CD4-positive, alpha-beta T cell treated with Interleukin-17A for 1 hour (primary cell): ENCODE measurements around the gene STX16.
A peak's percentile ranks its signal among the peaks of the same experiment; 100 is the strongest.

Experiments used
- DNase-seq: peaks from one replicate; pipeline ENCODE4 v3.0.0-alpha.2; 2020

The STX16 gene

GRCh38 chr20:58699623-58700107, 48.6 kb downstream of the STX16 start:
- DNase-seq: no peak

- no peak for DNase-seq
These were observed 49.2 kb downstream of the STX16 start for GRCh38 chr20:58700121-58700821.

GRCh38 chr20:58700823-58701222, 49.7 kb downstream of the STX16 start:
- no peak for DNase-seq

- DNase-seq: no peak
These were observed 50.5 kb downstream of the STX16 start for GRCh38 chr20:58701431-58702160.

- no peak for DNase-seq
These were observed 51.1 kb downstream of the STX16 start for GRCh38 chr20:58702161-58702510.

- peak; percentile 20 for DNase-seq
These were observed 52.0 kb downstream of the STX16 start for GRCh38 chr20:58702859-58703648.

GRCh38 chr20:58703765-58704371, 52.8 kb downstream of the STX16 start:
- DNase-seq: no peak

GRCh38 chr20:58705208-58705926, 54.3 kb downstream of the STX16 start:
- DNase-seq: no peak

GRCh38 chr20:58706150-58706892, 55.2 kb downstream of the STX16 start:
- no peak for DNase-seq

GRCh38 chr20:58706975-58707681, 56.0 kb downstream of the STX16 start:
- DNase-seq: no peak

GRCh38 chr20:58707770-58708169, 56.7 kb downstream of the STX16 start:
- DNase-seq: no peak

GRCh38 chr20:58708246-58708931, 57.3 kb downstream of the STX16 start:
- no peak for DNase-seq

- no peak for DNase-seq
These were observed 58.1 kb downstream of the STX16 start for GRCh38 chr20:58709013-58709702.

GRCh38 chr20:58709703-58710039, 58.6 kb downstream of the STX16 start:
- DNase-seq: no peak

- no peak for DNase-seq
These were observed 59.6 kb downstream of the STX16 start for GRCh38 chr20:58710481-58711265.

GRCh38 chr20:58711266-58712051, 60.4 kb downstream of the STX16 start:
- no peak for DNase-seq

- no peak for DNase-seq
These were observed 61.2 kb downstream of the STX16 start for GRCh38 chr20:58712151-58712791.
